ENCODE measurements around the gene AQP12A. TPM values are rescaled to one million over a fixed set of nuclear protein-coding genes. Genes with fewer than 3 reads are reported as not detected.

Gene AQP12A
- total RNA-seq, 1 experiment from 2014 or later: not detected

- in situ Hi-C loops (cut with HindIII; ENCODE audit: low pct_unique_long_range_greater_than_20kb, low sequenced_read_pairs): no loop called here
- no peak for DNase-seq (ENCODE audit: low read depth, low spot score)
These were observed 45.9 kb upstream of the AQP12A start for GRCh38 chr2:240645801-240646175.

GRCh38 chr2:240646176-240646899 is 45.3 kb upstream of the AQP12A start:
- no peak for DNase-seq (ENCODE audit: low read depth, low spot score)
- H3K27ac ChIP-seq (ENCODE audit: low read length): no peak overlapping the region
- H3K4me1 ChIP-seq (ENCODE audit: control insufficient read depth, insufficient read depth, low read length): no peaks in the 10 kb centered on the region
- intact Hi-C loops (cut with micrococcal nuclease; ENCODE audit: unreplicated experiment): no loop called here
- no peak for ATAC-seq
- TF ChIP-seq TCF7L2 (IDR thresholded peaks at IDR 0.05; ENCODE audit: low read depth, low read length) (no peak), SIN3A (IDR thresholded peaks at IDR 0.05; ENCODE audit: borderline replicate concordance, insufficient read depth, low read depth, low read length) (no peak), REST (IDR thresholded peaks at IDR 0.05; ENCODE audit: insufficient read depth in 1 of 2, low read depth in 2 of 2, low read length in 1 of 2) (no peak), POLR2AphosphoS5 (IDR thresholded peaks at IDR 0.05; ENCODE audit: low read depth, low read length) (no peak), CTCF (IDR thresholded peaks at IDR 0.05) (no peak)
- no peaks in the 10 kb centered on the region for H3K36me3 ChIP-seq (ENCODE audit: control insufficient read depth, insufficient read depth, low read length)
- no peaks in the 10 kb centered on the region for H3K9me3 ChIP-seq (ENCODE audit: control insufficient read depth, insufficient read depth, low read depth, low read length)
- peaks cover 8% of the 10 kb centered on the region for H3K27me3 ChIP-seq (ENCODE audit: control insufficient read depth, insufficient read depth, low read length)
- no peak overlapping the region for H3K4me3 ChIP-seq (ENCODE audit: low read depth in 2 of 2, low read length in 2 of 2)
- in situ Hi-C loops (cut with HindIII; ENCODE audit: low pct_unique_long_range_greater_than_20kb, low sequenced_read_pairs): no loop called here
- no TSS peak for BruUV-seq (replicated peaks)
- POLR2A ChIA-PET: no interaction called here
- CTCF ChIA-PET: no interaction called here

More at GRCh38 chr2:240645801-240646175, 45.9 kb upstream of the AQP12A start:
- intact Hi-C loops (cut with micrococcal nuclease; ENCODE audit: unreplicated experiment): no loop called here
- BruUV-seq (replicated peaks): no TSS peak
- TF ChIP-seq SIN3A (IDR thresholded peaks at IDR 0.05; ENCODE audit: borderline replicate concordance, insufficient read depth, low read depth, low read length) (no peak), TCF7L2 (IDR thresholded peaks at IDR 0.05; ENCODE audit: low read depth, low read length) (no peak), POLR2AphosphoS5 (IDR thresholded peaks at IDR 0.05; ENCODE audit: low read depth, low read length) (no peak), REST (IDR thresholded peaks at IDR 0.05; ENCODE audit: insufficient read depth in 1 of 2, low read depth in 2 of 2, low read length in 1 of 2) (no peak), CTCF (IDR thresholded peaks at IDR 0.05) (no peak)
- CTCF ChIA-PET: no interaction called here
- POLR2A ChIA-PET: no interaction called here
- Histone ChIP-seq H3K4me1 (ENCODE audit: control insufficient read depth, insufficient read depth, low read length) (no peaks in the 10 kb centered on the region), H3K36me3 (ENCODE audit: control insufficient read depth, insufficient read depth, low read length) (no peaks in the 10 kb centered on the region), H3K27me3 (ENCODE audit: control insufficient read depth, insufficient read depth, low read length) (peaks cover 8% of the 10 kb centered on the region), H3K9me3 (ENCODE audit: control insufficient read depth, insufficient read depth, low read depth, low read length) (no peaks in the 10 kb centered on the region), H3K4me3 (ENCODE audit: low read depth in 2 of 2, low read length in 2 of 2) (no peak overlapping the region), H3K27ac (ENCODE audit: low read length) (no peak overlapping the region)
- ATAC-seq: no peak
